Activated CD8-positive, alpha-beta memory T cell treated with anti-CD3 and anti-CD28 coated beads, Interleukin-2, amount 50 U/mL, for 48 hours (primary cell): Measurements from ENCODE around the gene SNAI1.
"Not testable (repeated sequence)": the region's sequence is repeated elsewhere in the genome, so short reads cannot be mapped to it uniquely, and the experiment has no call there.

Experiments
- DNase-seq: peaks from one replicate; pipeline ENCODE4 v3.0.0-alpha.2; 2020

SNAI1 gene

DNA sequence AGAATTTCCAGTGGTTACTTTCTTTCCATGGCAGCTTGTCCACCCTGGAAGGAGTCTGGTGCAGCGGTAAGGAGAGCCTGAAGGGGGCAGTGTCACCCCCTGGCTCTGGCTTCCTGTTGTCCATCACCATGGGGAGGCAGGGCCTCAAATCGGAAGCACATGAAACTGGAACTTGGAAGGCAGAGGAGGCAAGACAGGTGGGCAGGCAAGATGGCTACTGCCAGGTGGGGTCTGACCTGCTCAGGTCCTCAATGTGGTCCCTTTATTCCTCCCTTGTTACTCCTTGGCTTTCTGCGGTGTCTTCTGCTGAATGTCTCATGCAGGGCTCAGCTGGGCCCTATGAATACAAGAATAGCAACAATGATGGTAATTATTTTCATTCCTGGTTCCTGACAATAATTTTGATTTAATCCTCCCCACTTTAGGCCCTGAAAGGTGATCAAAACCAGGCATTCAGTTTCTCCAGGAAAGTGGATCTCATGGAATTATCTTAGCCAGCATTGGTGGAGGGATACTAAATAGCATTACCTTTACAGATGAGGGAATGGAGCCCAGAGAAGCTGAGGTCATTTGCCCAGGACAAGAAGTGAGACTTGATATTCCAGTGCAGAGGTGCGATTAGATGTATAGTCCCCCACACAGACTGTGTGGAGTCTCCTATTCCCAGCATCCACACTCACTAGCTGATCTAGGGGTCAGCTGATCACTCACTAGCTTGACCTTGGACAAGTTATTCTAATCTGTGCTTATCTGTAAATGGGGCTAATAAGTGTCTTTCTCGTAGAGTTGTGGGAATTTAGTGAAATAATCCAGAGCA is 17.6 kb upstream of the SNAI1 start:
- no peak for DNase-seq

DNA sequence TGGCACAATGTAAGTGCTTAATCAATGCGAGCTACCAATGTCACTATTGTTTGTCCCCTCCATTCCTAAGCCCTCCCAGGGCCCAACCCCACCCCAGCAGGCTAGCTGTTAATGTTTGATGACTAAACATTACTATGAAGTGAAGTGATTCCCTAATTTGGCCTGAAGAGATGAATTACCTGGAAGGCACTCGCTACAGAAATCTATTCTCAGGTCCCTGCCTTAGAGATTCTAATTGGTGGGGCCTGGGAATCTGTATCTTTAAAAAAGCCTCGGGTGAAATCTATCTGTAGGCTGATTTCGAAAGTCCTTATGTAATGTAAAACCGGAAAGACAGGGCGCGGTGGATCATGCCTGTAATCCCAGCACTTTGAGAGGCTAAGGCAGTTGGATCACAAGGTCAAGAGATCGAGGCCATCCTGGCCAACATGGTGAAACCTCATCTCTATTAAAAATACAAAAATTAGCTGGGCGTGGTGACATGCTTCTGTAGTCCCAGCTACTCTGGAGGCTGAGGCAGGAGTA is 16.9 kb upstream of the SNAI1 start:
- no peak for DNase-seq

GRCh38 chr20:49966861-49967260 is 15.9 kb upstream of the SNAI1 start:
- no peak for DNase-seq

DNA sequence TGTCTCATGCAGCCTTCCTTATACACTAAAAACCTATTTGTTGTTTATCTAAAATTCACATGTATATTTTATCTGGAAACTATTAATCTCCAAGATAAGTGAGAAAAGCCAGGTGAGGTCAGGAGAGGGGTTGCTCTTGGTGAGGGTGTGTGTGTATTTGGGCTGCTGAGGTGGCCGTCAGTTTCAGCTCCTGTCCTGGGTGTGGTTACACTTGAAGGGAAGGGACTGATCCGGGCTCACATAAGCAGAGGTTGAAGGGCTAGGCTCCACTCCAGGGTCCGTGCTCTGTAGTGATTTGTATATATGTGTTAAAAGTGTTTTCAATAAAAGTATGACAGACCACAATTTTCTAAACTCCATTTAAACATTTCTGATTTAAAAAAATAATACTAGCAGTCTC is 13.5 kb upstream of the SNAI1 start:
- no peak for DNase-seq

GRCh38 chr20:49969946-49970345 is 12.8 kb upstream of the SNAI1 start:
- no peak for DNase-seq

DNA sequence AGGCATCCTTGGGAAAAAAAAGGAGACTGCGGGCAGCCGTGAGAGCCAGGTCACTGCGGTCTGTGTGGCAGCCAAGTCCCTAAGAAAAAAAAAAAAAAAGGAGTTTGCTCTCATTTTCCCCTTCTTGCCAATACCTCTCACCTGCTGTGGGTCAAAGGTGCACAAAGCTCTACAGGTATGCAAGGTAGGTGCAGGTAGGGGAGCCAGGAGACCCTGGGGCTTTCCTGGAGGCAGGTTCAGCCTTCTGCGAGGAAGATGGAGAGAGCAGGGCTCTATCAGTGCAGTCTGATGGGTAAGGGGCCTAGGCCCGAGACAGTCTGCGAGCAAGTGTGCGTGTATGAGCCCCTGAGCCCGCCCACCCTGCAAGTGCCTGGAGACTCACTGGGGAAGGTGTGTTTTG is 12.3 kb upstream of the SNAI1 start:
- DNase-seq, result no peak

DNA sequence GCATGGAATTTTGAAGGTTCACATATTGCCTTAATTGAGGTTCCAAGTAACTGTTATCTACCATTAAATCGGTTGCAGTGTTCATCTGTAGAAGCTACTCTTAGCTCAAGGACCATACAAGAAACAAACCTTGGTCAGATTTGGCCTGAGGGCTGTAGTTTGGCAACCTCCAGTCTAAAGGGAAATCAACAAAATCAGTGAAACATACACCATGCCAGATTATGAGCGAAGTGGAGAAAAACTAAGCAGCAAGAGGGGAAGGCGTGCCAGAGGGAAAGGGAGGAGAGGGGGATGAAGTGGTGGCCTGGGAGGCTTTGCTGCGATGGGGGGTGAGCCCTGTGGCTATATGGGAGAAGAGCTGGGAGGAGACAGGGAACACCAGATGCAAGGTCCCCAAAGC is 8.8 kb upstream of the SNAI1 start:
- no peak for DNase-seq

DNA sequence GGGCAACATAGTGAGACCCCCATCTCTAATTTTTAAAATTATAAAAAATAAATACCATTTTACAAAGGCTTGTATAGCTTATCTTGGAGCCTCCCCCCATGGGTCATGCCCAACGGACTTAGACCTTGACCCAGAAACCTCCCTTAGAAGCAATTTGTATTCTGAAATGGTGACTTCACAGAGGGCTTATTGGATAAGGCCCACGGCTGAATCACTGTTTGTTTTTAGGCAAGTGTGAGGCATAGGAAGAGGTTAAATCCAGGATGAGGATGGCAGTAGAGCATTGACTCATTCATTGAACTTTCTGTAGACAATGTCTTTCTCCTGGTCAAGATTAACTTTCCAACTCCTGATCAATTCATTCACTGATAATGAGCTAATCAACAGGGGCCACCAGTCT is 6.2 kb upstream of the SNAI1 start:
- no peak for DNase-seq

GRCh38 chr20:49977740-49978139 is 5.0 kb upstream of the SNAI1 start:
- DNase-seq, result not testable (repeated sequence)

GRCh38 chr20:49978685-49979029 is 4.1 kb upstream of the SNAI1 start:
- DNase-seq, result no peak

- peak; percentile 93 for DNase-seq
Observed at GRCh38 chr20:49979030-49979832, 3.5 kb upstream of the SNAI1 start.

- DNase-seq, result no peak
Observed at GRCh38 chr20:49980140-49981008, 2.4 kb upstream of the SNAI1 start.

- DNase-seq, result no peak
Observed at GRCh38 chr20:49981218-49982071, 1.3 kb upstream of the SNAI1 start.

- DNase-seq, result no peak
Observed at GRCh38 chr20:49982072-49982345, 771 bp upstream of the SNAI1 start.

GRCh38 chr20:49983123-49983847 is 505 bp downstream of the SNAI1 start:
- no peak for DNase-seq

DNA sequence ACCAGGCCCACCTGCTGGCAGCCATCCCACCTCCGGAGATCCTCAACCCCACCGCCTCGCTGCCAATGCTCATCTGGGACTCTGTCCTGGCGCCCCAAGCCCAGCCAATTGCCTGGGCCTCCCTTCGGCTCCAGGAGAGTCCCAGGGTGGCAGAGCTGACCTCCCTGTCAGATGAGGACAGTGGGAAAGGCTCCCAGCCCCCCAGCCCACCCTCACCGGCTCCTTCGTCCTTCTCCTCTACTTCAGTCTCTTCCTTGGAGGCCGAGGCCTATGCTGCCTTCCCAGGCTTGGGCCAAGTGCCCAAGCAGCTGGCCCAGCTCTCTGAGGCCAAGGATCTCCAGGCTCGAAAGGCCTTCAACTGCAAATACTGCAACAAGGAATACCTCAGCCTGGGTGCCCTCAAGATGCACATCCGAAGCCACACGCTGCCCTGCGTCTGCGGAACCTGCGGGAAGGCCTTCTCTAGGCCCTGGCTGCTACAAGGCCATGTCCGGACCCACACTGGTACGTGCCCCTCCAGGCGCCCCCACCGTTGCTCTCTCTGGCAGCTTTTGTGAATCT is 1.1 kb downstream of the SNAI1 start:
- no peak for DNase-seq

DNA sequence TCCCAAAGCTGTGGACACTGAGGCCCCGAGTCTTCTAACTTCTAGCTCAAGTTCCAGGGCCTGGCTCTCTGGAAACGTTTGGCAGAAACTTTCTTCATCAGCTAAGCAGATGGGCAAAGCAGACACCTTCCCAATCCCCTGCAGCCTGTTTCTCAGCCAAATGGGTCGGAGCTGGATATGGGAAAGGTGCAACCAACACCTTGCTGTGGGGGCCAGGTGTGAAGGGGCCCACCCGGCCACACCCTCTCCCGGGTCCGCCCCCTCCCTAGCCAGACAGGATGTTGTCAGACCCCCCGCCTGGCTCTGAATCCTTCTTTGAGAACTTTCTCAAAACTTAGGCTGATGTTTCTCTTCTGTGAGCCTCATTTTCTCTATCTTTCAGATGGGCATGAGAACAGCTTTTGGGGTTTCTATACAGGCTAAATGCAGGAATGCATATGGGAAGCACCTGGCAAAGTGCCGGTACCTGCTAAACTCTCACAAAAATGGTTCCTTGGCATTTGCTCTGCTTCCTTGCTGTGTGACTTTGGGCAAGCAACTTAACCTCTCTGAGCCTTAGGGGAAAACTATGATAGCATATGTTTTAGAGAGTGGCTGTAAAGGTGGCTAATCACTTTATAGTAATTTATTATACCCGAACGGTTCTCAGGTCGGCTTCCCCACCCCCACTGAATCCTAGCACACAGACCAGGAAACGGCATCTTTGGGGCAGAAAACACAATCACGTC is 1.8 kb downstream of the SNAI1 start:
- DNase-seq, result no peak

- no peak for DNase-seq
Observed at GRCh38 chr20:49985157-49985556, 2.4 kb downstream of the SNAI1 start.

- DNase-seq, result no peak
Observed at GRCh38 chr20:49985617-49986016, 2.8 kb downstream of the SNAI1 start.

DNA sequence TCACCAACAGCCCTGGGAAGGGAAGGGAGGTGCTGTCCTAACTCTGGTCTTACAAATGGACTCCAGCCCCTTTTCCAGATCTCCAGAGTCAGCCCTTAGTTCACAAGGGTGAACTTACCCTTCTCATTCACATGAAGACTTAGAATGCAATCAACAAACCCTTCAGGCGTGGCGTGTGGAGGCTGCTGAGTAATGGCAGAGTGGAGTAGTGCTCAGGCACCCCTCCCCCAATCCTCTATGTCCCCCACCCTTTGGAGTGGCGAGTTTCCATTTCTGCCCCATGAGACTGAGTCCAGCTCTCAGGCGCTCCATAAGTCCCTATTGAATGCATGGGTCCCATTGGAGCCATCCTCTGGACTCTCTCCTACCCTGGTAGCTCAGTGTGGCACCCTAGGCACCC is 3.3 kb downstream of the SNAI1 start:
- DNase-seq, result no peak
